ENCODE measurements around the gene ARHGAP18.
"Not testable (repeated sequence)": the region's sequence is repeated elsewhere in the genome, so short reads cannot be mapped to it uniquely, and the experiment has no call there.

ARHGAP18 gene

DNA sequence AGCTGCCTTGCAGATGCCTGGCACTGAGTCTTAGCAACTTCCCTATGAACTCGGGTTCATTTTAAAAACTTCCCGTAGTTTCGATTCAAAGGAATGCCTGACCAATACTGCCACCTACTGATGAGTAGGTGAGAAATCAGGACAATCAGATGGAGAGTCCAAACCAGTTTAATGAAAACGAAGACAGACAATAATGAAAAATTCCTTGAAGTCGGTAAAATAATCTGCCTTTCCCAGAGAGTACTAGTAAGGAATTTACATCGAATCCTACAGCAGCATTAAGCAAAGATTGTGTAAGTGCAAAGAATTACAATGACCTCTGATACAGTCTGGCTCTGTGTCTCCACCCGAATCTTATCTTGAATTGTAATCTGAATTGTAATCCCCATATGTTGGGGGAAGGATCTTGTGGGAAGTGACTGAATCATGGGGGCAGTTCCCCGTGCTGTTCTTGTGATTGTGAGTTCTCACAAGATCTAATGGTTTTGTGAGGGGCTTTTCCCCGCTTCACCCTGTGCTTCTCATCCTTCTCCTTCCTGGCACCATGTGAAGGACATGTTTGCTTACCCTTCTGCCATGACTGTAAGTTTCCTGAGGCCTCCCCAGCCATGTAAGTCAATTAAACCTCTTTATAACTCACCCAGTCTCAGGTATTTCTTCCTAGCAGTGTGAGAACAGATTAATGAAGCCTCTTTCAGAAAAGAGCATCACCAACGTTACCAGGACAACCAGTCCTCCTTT, 134.4 kb downstream of the ARHGAP18 start:
- DNase-seq, result no peak

DNA sequence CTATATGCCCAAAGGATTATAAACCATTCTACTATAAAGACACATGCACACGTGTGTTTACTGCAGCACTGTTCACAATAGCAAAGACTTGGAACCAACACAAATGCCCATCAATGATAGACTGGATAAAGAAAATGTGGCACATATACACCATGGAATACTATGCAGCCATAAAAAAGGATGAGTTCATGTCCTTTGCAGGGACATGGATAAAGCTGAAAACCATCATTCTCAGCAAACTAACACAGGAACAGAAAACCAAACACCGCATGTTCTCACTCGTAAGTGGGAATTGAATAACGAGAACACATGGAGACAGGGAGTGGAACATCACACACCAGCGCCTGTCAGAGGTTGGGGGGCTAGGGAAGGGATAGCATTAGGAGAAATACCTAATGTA, 135.4 kb downstream of the ARHGAP18 start:
- not testable (repeated sequence) for DNase-seq

DNA sequence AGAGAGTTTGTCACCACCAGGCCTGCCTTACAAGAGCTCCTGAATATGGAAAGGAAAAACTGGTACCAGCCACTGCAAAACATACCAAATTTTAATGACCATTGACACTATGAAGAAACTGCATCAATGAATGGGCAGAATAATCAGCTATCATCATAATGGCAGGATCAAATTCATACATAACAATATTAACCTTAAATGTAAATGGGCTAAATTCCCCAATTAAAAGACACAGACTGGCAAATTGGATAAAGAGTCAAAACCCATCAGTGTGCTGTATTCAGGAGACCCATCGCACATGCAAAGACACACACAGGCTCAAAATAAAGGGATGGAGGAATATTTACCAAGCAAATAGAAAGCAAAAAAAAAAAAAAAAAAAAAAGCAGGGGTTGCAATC, 139.0 kb downstream of the ARHGAP18 start:
- not testable (repeated sequence) for DNase-seq

DNA sequence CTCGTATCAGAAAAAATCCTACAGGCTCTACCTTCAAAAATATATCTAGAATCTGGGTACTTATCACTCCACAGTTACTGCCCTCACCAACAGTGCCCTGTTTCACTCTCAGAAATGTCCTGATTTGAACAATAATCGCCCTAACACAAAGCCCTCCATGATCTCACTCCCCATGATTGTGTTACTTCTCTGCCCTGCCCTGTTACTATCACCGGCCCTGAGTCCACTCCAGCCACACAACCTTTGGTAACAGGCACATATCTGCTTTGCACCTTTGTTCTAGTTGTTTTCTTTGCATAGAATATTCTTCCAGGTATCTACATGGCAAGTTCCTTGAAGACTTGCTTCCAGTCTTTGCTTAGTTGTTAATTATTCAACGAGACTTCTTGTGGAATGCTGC, 142.0 kb downstream of the ARHGAP18 start:
- DNase-seq, result no peak

DNA sequence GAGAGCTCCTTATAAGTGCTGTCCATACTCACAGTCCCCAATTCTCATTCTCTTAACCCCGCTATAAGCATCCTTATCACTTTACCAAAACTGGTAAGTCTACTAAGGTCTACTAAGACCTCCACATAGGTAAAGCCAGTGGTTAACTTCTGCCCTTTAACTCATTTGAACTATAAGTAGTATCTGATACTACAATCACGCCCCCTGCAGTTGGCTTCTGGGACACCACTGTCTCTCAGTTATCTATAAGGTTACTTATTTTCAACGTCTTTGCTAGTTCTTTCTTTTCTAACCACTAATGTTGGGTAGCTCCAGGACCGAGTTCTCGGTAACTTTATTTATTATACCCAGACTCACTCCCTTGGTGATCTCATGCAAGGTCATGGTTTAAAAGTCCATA, 142.6 kb downstream of the ARHGAP18 start:
- peak; percentile 39 for DNase-seq

DNA sequence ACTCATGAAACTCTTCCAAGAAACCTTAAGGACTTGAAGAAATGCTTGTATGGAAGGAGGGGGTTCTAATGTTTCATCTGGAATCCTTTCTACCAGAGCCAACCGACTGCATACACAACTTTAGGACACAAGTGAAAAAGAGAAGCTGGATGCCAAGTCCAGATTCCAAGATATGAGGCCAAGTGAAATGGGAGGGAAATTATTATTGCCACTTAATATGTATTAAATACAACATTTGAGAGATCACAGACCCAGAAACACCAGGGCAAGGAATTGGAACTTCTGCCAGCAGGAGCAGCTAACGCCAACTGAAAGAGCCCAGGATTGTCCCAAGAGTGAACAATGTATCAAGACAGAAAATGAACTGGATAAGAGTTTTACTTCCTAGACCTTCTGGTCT, 144.2 kb downstream of the ARHGAP18 start:
- DNase-seq, result no peak

DNA sequence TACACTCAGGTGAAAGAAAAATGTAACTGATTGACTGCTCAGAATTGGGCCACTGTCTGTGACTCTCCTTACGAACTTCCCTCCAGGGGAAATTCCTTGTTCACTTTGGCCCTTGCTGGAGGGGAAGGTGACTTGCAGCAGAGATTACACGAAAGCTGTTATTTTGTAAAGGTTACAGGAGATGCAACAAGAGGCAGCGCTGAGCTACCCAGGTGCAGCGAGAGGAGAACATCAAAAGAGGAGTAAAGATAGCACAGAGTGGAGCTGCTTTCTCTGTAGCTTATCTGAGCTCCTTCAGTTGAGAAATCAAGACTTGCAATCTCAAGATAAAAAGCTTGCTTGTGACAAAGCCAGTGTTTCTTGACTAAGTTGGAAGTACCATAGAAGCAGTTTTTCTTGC, 144.6 kb downstream of the ARHGAP18 start:
- no peak for DNase-seq

DNA sequence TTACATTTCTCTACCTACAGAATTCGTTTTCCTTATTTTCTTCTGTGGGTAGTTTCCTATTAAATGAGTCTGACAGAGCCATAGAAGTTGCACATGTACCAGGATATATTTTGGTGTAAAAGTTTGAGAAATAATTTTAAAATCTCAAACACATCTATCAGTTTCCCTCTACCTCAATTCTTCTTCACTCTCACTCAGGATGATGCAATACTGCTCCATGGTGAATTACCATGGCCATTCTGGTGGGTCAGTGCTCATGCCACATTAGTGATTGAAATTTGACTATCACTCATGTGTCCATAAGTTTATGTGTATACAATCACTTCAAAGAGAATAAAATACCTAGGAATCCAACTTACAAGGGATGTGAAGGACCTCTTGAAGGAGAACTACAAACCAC, 151.7 kb downstream of the ARHGAP18 start:
- DNase-seq, result no peak

DNA sequence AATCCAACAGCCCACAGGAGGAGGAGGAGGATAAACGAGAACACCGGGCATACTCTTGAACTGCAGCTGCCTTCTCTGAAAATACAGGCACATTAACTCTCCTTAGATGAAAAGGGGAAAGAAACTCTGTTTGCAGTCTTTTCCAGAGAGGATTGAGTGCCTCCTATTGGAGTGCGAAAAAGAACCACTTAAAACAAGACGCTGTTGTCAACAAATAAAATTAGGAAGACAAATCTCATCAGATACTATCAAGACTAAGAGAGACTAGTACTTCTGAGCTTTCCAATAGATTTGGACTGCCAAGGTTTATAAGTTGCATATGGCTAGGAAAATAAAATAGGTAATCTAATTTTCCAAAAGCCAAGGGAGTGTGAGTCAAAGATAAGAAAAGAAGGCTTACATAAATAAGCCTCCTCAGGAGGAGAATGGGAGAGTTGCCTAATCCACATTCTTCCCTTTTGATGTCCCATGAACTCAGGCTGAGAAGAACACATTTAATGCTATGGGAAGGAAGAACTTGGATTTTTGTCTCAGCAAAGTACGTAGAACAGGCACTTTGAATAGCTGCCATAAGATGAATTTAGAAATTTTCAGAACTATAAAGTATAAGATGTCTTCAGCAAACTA, 154.7 kb downstream of the ARHGAP18 start:
- no peak for DNase-seq

DNA sequence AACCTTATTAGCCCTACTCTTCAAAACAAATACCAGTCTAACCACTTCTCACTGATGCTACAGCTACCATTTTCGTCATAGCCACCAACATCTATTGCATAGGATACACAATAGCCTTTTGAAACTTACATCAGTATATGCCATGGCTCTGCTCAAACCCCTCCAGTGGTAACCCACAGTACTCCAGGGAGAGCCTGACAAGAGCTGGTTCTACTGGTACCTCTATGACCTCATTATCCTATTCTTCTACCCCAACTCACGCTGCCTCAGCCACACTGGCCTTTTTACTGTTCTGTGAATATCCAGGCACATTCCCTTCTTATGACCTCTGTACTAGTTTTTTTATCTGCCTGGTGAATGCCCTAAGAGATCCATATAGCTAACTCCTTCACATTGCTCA, 157.6 kb downstream of the ARHGAP18 start:
- no peak for DNase-seq

DNA sequence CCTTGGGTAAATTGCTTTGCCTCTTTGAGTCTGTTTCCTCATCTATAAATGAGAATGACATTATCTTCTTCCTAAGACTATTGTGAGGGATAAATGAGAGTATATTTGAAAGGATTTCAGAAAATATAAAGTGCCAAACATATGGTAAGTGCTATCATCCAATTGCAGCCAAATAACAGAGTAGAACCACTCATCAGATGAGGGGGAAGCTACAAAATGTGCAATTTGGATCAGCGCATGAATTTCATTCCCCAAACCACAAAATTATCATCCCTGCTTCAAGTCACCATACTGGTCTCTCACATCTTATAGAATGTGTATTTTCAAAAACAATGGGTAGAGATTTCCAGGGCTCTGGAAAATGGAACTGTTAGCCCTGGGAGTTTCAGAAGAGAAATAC, 158.5 kb downstream of the ARHGAP18 start:
- DNase-seq, result no peak

DNA sequence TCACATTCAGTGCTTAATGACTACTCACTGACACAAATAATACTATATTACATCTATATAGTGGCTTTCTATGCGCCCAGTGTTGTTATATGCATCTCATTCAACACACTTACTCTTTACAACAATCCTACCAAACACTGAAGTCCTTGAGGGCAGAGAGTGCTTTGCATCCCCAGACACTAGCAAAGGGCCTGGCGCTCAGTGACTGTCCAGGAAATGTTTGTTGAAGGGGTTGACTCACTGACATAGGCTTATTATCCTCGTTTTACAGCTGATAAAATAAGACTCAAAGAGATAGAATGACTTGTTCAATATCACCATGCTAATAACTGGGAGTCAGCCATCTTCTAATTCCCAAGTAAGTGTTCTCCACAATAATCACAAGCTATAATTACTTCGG, 163.3 kb downstream of the ARHGAP18 start:
- no peak for DNase-seq

DNA sequence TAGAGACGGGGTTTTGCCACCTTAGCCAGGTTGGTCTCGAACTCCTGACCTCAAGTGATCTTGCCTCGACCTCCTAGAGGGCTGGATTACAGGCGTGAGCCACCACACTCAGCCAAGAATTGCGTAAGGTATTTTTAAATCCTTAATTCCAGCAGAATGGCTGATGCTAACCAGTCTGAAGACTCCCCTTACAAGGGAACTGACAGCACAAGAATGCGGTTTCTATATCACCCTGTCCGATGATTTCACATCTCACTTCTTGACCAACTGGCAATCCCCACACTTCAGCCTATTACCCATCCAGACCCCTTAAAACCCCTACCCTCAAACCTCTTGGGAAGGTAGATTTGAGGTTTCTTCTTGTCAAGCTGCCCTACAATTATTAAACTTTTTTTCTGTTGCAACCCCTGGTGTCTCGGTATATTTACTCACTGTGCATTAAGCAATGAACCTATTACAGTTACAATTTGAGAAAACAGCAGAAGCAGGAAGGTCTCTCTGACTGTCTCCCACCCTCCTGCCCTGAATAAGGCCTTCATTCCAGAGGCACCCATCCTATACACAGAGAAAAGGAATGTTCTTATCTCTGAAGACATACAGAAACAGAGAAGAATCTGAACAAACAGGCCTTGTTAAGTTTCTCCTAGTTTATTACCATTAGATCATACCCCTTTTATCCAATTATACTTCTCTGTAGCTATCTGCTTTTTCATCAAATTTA, 164.9 kb downstream of the ARHGAP18 start:
- DNase-seq, result no peak

DNA sequence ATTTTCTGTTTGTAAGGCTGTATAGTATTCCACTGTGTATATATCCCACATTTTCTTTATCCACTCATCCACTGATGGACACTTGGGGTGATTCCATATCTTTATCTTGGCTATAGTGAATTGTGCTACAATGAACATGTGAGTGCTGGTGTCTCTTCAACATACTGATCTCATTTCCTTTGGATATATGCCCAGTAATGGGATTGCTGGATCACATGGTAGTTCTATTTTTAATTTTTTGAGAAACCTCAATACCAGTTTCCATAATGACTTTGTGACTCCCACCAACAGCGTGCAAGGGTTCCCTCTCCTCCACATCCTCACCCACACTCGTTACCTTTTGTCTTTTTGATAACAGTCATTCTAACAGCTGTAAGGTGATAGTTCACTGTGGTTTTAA, 166.0 kb downstream of the ARHGAP18 start:
- no peak for DNase-seq

DNA sequence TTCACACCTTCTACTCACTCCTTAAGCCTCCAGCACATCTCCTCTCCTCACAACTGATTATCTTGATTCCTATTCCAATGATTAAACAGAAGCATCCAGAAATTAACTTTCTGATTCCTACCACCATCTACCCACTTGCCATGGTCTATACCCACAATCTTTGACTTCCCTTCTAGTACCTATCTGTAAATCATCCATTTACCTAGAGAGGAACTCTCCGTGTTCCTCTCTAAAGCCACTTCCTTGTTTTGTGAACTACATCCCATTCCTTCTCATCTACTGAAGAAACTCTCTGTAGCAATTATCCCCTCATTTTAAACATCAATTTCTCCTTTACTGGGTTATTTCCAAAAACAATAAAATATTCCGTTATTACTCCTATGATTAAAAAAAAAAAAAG, 167.3 kb downstream of the ARHGAP18 start:
- no peak for DNase-seq

DNA sequence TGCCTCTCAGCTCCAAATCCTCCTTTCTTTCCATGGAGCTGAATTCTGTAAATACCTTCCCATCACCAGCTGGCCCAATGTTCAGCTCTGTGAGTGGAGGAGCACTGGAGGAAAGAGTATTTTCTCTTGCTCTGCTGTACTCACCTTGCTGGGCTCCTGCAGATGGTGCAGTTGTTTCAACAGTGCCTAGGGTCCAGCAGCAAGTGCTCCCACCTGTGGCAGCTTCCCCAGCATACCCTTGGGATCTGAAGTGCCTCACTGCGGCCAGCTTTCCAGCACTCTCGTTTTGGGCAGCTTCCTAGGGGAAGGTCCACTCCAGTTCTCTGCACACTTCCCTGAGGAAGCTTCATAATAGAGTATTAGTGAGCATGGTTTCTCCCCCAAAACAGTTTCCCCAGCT, 170.9 kb downstream of the ARHGAP18 start:
- DNase-seq, result no peak

DNA sequence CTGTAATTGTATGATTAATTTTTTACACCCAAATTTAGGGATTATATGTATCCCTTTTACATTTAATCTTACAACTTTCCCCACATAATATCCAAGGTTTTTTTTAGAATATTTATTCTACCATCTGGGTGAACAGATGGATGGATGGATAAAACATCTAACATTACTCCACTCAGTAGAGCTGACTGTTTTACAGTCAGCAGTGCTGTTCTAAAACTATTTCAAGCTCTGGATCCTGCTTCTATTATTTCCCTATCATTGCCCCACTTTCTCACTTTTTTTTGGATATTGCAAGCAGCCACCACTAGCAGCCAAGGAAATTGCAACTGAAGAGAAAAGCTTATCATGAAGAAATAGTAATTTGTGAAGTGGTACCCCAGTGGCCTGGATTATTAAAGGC, 173.7 kb downstream of the ARHGAP18 start:
- DNase-seq, result no peak

DNA sequence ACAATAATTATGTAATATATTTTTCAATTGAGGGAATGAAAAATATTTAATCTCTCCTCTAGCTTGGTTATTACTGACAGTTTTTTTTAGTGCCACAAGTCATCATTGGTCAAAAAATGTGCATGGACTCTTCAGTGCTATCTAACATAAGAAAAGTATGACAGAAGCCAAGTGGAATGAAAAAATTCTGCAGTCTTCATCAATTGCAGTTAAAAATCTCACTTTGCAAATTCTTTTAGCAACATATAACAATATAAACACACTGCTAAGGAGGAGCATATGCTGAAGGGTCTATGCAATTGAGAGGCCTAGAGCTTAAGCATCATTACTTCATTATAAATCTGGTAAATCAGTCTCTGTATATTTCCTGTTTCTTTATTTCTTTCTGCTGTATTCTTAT, 175.1 kb downstream of the ARHGAP18 start:
- no peak for DNase-seq

Data from activated naive CD4-positive, alpha-beta T cell treated with anti-CD3 and anti-CD28 coated beads, Interleukin-2, amount 50 U/mL, for 16 hours (primary cell).